Adrenal gland (tissue), 5 donors: ENCODE measurements around the gene RELCH.

Experiments used
- CTCF ChIP-seq, 6 experiments: fragments of 450-650 bp in 4 of 6; fragments of 200-600 bp in 2 of 6; sonication (generic) in 1 of 6; IDR thresholded peaks; 1 replicate in 5 of 6; 2 replicates in 1 of 6; pipeline versions ENCODE4 v1.5.1 to v1.8.0; 2016 to 2021; ENCODE audit warnings: antibody characterized with exemption in 6 of 6, mild to moderate bottlenecking in 2 of 6, moderate library complexity in 1 of 6
- POLR2A ChIP-seq, 2 donors: fragments of 450-650 bp; IDR thresholded peaks; one replicate each; pipeline ENCODE4 v1.6.1; 2017; ENCODE audit warnings: antibody characterized with exemption in 2 of 2, mild to moderate bottlenecking in 2 of 2, moderate library complexity in 1 of 2
- donor health status: DM: no; HTN: no; CAD: no.

- TF ChIP-seq CTCF (IDR thresholded peaks at IDR 0.05): no peak
- TF ChIP-seq POLR2A (IDR thresholded peaks at IDR 0.05): no peak
These were observed 77.9 kb downstream of the RELCH start for GRCh38 chr18:62264984-62265383.
